Neural crest cell (in vitro differentiated cells): Measurements from ENCODE around the gene EPB41L4A. TPM values are rescaled to one million over a fixed set of nuclear protein-coding genes. Genes with fewer than 3 reads are reported as not detected.

Experiments used
- DNase-seq: peaks from one replicate; pipeline ENCODE4 v3.0.0; 2021; ENCODE audit warnings: low read depth, mixed read lengths, low spot score
- H3K27ac Mint-ChIP-seq: one replicate; pipeline ENCODE4 v1.8.0; 2021; ENCODE audit warnings: mild to moderate bottlenecking, mixed read lengths; ENCODE audit not compliant: unreplicated experiment
- H3K27me3 Mint-ChIP-seq: 2 replicates; pipeline ENCODE4 v1.8.0; 2021; ENCODE audit warnings: low read depth, mild to moderate bottlenecking, mixed read lengths
- H3K36me3 Mint-ChIP-seq: 2 replicates; pipeline ENCODE4 v1.8.0; 2021; ENCODE audit warnings: low read depth, mild to moderate bottlenecking, mixed read lengths
- H3K4me1 Mint-ChIP-seq: 2 replicates; pipeline ENCODE4 v1.8.0; 2021; ENCODE audit warnings: mixed read lengths
- H3K4me3 Mint-ChIP-seq: one replicate; pipeline ENCODE4 v1.8.0; 2021; ENCODE audit warnings: mild to moderate bottlenecking, mixed read lengths
- H3K9me3 Mint-ChIP-seq: 2 replicates; pipeline ENCODE4 v1.8.0; 2021; ENCODE audit warnings: mixed read lengths
- total RNA-seq: library from RNA; stranded (reverse); gene quantifications from 2 replicates; pipeline ENCODE4 v1.2.1, GENCODE V29; 2021
- TF ChIP-seq, protein P1 (sequence below): fragments of 200-600 bp; sonication (generic); conservative IDR thresholded peaks from 2 replicates; pipeline ENCODE4 v1.5.0; 2021; ENCODE audit warnings: antibody characterized with exemption, mild to moderate bottlenecking

EPB41L4A gene
- total RNA-seq, 1 donor from 2014 or later, result 10.8 TPM

DNA sequence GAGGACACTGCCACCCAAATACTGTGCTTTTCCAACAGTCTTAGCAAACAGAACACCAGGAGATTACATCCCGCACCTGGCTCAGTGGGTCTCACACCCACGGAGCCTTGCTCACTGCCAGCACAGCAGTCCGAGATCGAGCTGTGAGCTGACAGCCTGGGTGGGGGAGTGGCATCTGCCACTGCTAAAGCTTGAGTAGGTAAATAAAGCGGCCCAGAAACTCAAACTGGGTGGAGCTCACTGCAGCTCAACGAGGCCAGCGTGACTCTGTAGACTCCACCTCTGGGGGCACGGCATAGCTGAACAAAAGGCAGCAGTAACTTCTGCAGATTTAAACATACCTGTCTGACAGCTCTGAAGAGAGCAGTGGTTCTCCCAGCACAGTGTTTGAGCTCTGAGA, 28.8 kb downstream of the EPB41L4A start:
- H3K9me3 Mint-ChIP-seq, result no peaks in the 10 kb centered on the region
- no peak for DNase-seq
- no peak overlapping the region for H3K4me3 Mint-ChIP-seq
- TF ChIP-seq, protein P1, sequence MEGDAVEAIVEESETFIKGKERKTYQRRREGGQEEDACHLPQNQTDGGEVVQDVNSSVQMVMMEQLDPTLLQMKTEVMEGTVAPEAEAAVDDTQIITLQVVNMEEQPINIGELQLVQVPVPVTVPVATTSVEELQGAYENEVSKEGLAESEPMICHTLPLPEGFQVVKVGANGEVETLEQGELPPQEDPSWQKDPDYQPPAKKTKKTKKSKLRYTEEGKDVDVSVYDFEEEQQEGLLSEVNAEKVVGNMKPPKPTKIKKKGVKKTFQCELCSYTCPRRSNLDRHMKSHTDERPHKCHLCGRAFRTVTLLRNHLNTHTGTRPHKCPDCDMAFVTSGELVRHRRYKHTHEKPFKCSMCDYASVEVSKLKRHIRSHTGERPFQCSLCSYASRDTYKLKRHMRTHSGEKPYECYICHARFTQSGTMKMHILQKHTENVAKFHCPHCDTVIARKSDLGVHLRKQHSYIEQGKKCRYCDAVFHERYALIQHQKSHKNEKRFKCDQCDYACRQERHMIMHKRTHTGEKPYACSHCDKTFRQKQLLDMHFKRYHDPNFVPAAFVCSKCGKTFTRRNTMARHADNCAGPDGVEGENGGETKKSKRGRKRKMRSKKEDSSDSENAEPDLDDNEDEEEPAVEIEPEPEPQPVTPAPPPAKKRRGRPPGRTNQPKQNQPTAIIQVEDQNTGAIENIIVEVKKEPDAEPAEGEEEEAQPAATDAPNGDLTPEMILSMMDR, result no peak
- H3K4me1 Mint-ChIP-seq, result no peaks in the 10 kb centered on the region
- H3K36me3 Mint-ChIP-seq, result peaks cover 5% of the 10 kb centered on the region
- no peak overlapping the region for H3K27ac Mint-ChIP-seq
- H3K27me3 Mint-ChIP-seq, result no peaks in the 10 kb centered on the region

DNA sequence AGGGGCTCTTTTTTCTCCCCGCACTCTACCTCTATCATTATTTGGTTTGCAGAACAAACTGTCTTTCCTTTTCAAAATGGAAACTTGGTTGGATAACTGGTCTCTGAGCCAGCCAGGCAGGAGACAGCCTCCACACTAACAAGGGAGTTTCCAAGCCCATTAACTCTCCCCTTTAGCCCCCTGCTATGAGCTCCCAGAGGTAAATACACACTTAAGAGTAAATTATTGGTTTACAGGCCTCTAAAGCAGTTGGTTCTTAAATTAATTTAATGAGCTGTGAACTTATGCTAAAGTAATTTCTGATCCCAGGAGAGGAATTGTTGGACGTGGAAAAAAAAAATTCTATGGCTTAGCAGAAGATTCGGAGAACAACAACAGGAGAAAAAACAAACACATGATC, 30.3 kb downstream of the EPB41L4A start:
- TF ChIP-seq, protein P1, result no peak
- Mint-ChIP-seq H3K27me3 (no peaks in the 10 kb centered on the region), H3K36me3 (no peaks in the 10 kb centered on the region), H3K27ac (peak overlapping the region; percentile 57), H3K4me1 (no peaks in the 10 kb centered on the region), H3K4me3 (no peak overlapping the region), H3K9me3 (no peaks in the 10 kb centered on the region)
- DNase-seq, result no peak

DNA sequence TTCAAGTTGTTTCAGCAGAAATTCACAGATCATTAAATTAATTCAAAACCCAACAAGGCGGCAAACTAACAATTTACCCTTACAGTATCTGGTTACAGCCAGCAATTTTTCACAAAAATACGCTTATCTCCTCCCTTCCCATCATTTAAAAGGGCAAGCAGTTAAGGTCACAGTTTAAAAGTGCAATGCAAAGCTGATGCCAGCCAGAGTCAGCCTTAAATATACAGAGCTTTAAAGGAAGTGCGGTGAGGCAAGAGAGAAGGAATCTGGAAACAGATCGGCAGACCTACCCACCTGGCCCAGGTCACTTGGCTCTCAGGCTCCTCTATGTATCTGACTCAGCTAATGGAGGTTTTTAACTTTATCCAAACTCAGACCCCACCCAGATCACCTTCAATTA, 31.0 kb downstream of the EPB41L4A start:
- Mint-ChIP-seq H3K4me1 (no peaks in the 10 kb centered on the region), H3K27me3 (no peaks in the 10 kb centered on the region), H3K4me3 (no peak overlapping the region), H3K27ac (no peak overlapping the region), H3K36me3 (no peaks in the 10 kb centered on the region), H3K9me3 (no peaks in the 10 kb centered on the region)
- no peak for DNase-seq
- TF ChIP-seq, protein P1, result no peak

DNA sequence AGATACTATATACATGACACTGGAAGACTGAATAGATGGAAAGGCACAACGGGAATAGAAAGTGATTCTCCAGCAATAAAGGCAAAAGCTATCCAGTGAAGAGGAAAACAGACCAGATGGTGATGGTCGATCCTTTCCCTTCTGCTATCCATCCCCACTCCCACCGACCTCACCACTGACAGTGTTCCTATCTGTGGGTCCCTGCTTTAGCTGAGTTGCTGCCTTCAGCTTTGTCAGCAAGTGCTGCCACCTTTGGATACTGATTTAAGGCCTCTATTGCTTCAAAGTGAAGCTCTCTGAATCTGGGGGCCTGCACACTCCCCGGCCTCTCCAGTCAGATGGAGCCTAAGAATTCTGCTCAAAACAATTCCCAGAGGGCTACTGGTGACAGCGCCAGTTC, 32.3 kb downstream of the EPB41L4A start:
- H3K27ac Mint-ChIP-seq, result peak overlapping the region; percentile 52
- no peaks in the 10 kb centered on the region for H3K4me1 Mint-ChIP-seq
- H3K27me3 Mint-ChIP-seq, result no peaks in the 10 kb centered on the region
- no peaks in the 10 kb centered on the region for H3K9me3 Mint-ChIP-seq
- H3K4me3 Mint-ChIP-seq, result no peak overlapping the region
- DNase-seq, result no peak
- H3K36me3 Mint-ChIP-seq, result no peaks in the 10 kb centered on the region
- TF ChIP-seq, protein P1, result no peak

DNA sequence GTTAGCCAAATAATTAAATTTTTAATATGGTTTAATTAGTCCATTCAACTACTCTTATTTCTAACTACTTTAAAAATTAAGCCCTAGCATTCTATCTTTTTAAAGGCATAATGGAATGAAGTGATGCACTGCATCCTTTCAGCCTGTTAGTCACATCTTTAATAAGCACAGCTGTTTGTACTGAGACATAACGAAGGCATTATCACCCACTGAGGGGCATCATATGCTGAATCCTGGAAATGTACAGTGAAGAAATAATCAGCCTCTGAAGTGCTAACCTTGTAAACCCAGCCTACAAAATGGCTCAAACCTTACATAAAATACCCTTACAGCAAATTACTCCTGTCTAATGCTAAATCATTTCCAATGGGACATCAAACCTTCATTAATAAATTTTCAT, 33.1 kb downstream of the EPB41L4A start:
- no peak for DNase-seq
- Mint-ChIP-seq H3K4me1 (no peaks in the 10 kb centered on the region), H3K9me3 (no peaks in the 10 kb centered on the region), H3K27me3 (no peaks in the 10 kb centered on the region), H3K27ac (no peak overlapping the region), H3K4me3 (no peak overlapping the region), H3K36me3 (no peaks in the 10 kb centered on the region)
- TF ChIP-seq, protein P1, result no peak

DNA sequence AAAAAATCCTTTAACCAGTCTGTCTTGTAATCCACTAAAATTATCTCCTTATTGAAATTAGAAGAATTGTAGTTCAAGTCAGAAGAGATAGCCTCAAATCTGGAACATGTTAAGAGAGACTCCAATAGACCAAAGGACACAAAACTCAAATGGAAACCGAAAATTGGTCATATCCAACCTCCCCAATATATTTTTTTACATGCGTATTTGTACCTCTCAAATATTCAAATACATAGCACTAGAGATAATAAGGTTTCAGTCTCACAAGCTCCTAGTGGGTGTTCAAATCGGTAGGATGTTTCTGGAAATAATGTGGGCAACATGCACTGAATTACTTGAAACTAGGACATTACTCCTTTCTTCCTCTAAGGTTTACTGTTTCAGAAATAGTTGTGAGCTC, 33.5 kb downstream of the EPB41L4A start:
- Mint-ChIP-seq H3K4me3 (no peak overlapping the region), H3K27me3 (no peaks in the 10 kb centered on the region), H3K27ac (no peak overlapping the region)

More for the DNA sequence above, 33.5 kb downstream of the EPB41L4A start:
- TF ChIP-seq, protein P1, result no peak
- Mint-ChIP-seq H3K9me3 (no peaks in the 10 kb centered on the region), H3K36me3 (no peaks in the 10 kb centered on the region), H3K4me1 (no peaks in the 10 kb centered on the region)
- DNase-seq, result no peak
